H1 (cell line): ENCODE data around the gene DNAJC5G. TPM values are rescaled to one million over a fixed set of nuclear protein-coding genes. Genes with fewer than 3 reads are reported as not detected.

Experiments used
- CTCF ChIA-PET: fragments of 300-600 bp; sonication (Branson Sonifier 250); formaldehyde crosslinking; loops from one replicate; lab custom pipeline; 2021; ENCODE audit not compliant: partially characterized antibody; lab: Charles Lee
- POLR2A ChIA-PET: fragments of 300-600 bp; sonication (Branson Sonifier 250); formaldehyde crosslinking; loops from one replicate; lab custom pipeline; 2021; ENCODE audit warnings: inconsistent platforms; ENCODE audit not compliant: partially characterized antibody; lab: Charles Lee
- DNase-seq, 2 experiments: peaks; one replicate each; pipeline versions ENCODE4 v3.0.0 to v3.0.0-alpha.2; 2010 to 2022; ENCODE audit warnings: low spot score in 2 of 2, low read depth in 1 of 2, mixed read lengths in 1 of 2
- FAIRE-seq: peaks from 2 replicates; lab custom pipeline; 2011; peaks lifted over from hg19 to GRCh38; lab: Jason Lieb, UNC
- H2AFZ ChIP-seq: 2 replicates; pipeline ENCODE4 v1.8.1; 2012; ENCODE audit warnings: low read length, inconsistent platforms
- H2AK5ac ChIP-seq: 2 replicates; pipeline ENCODE4 v1.6.1; 2013; ENCODE audit warnings: low read depth, low read length
- H2BK120ac ChIP-seq: replicated peaks from 2 replicates; pipeline ENCODE3; 2013; ENCODE audit warnings: low read depth, low read length, inconsistent platforms
- H2BK12ac ChIP-seq: 2 replicates; pipeline ENCODE4 v1.6.1; 2013; ENCODE audit warnings: low read depth, low read length
- H2BK15ac ChIP-seq: 2 replicates; pipeline ENCODE4 v1.6.1; 2013; ENCODE audit warnings: low read length
- H2BK20ac ChIP-seq: 2 replicates; pipeline ENCODE4 v1.6.1; 2013; ENCODE audit warnings: low read length
- H2BK5ac ChIP-seq: 2 replicates; pipeline ENCODE4 v1.6.1; 2013; ENCODE audit warnings: low read depth, low read length
- H3K14ac ChIP-seq: 2 replicates; pipeline ENCODE4 v1.6.1; 2013; ENCODE audit warnings: inconsistent platforms; ENCODE audit not compliant: insufficient read length
- H3K18ac ChIP-seq: 2 replicates; pipeline ENCODE4 v1.6.1; 2013; ENCODE audit warnings: low read length; ENCODE audit errors: extremely low read depth
- H3K23ac ChIP-seq: 2 replicates; pipeline ENCODE4 v1.6.1; 2013; ENCODE audit warnings: inconsistent platforms; ENCODE audit not compliant: insufficient read length
- H3K23me2 ChIP-seq: 2 replicates; pipeline ENCODE4 v1.6.1; 2013; ENCODE audit warnings: low read depth, low read length
- H3K27ac ChIP-seq: 2 replicates; pipeline ENCODE4 v1.6.1; 2011; ENCODE audit warnings: low read depth, low read length, inconsistent platforms
- H3K27me3 ChIP-seq, 4 experiments: replicated peaks in 1 of 4; 1 replicate in 1 of 4; 2 replicates in 3 of 4; pipeline versions ENCODE4 v1.6.1 to v1.8.1; 2011 to 2013; ENCODE audit warnings: low read length in 3 of 4, mild to moderate bottlenecking in 3 of 4, inconsistent platforms in 2 of 4, mixed read lengths in 2 of 4, moderate library complexity in 1 of 4; ENCODE audit not compliant: control insufficient read depth in 3 of 4, insufficient read depth in 3 of 4; ENCODE audit errors: extremely low read depth in 1 of 4
- H3K36me3 ChIP-seq, 4 experiments: 2 replicates each; pipeline versions ENCODE4 v1.6.1 to v1.8.1; 2011 to 2013; ENCODE audit warnings: mild to moderate bottlenecking in 4 of 4, low read length in 3 of 4, moderate library complexity in 2 of 4, control low read depth in 1 of 4, inconsistent platforms in 1 of 4; ENCODE audit not compliant: insufficient read depth in 4 of 4, control insufficient read depth in 2 of 4
- H3K4ac ChIP-seq: replicated peaks from 2 replicates; pipeline ENCODE3; 2013; ENCODE audit warnings: low read length, low read depth, mixed read lengths, inconsistent platforms; ENCODE audit not compliant: insufficient read length
- H3K4me1 ChIP-seq, 4 experiments: replicated peaks in 1 of 4; 1 replicate in 1 of 4; 2 replicates in 3 of 4; pipeline versions ENCODE4 v1.6.1 to v1.8.1; 2011 to 2013; ENCODE audit warnings: low read length in 3 of 4, inconsistent platforms in 2 of 4, mixed read lengths in 1 of 4; ENCODE audit not compliant: insufficient read depth in 4 of 4, control insufficient read depth in 3 of 4
- H3K4me2 ChIP-seq, 2 experiments: 2 replicates each; pipeline versions ENCODE4 v1.6.1 to v1.8.1; 2011 to 2013; ENCODE audit warnings: low read depth in 2 of 2, low read length in 2 of 2, control low read depth in 1 of 2, inconsistent platforms in 1 of 2, mild to moderate bottlenecking in 1 of 2; ENCODE audit not compliant: insufficient read depth in 1 of 2
- H3K4me3 ChIP-seq, 4 experiments: fragments of 200-600, 300-600 bp in 1 of 4; sonication (generic), shearing (Covaris generic), sonication (Bioruptor Twin) in 1 of 4; 2 replicates each; pipeline versions ENCODE4 v1.5.1 to v1.8.1; 2011 to 2016; ENCODE audit warnings: low read length in 4 of 4, low read depth in 3 of 4, control low read depth in 2 of 4, inconsistent platforms in 2 of 4, mild to moderate bottlenecking in 2 of 4, mixed read lengths in 1 of 4, moderate library complexity in 1 of 4; ENCODE audit not compliant: insufficient read depth in 2 of 4; ENCODE audit errors: extremely low read depth in 1 of 4
- H3K56ac ChIP-seq: replicated peaks from 2 replicates; pipeline ENCODE3; 2013; ENCODE audit warnings: low read depth, mild to moderate bottlenecking, mixed read lengths, low read length, inconsistent platforms; ENCODE audit not compliant: insufficient read length
- H3K79me1 ChIP-seq: 2 replicates; pipeline ENCODE4 v1.6.1; 2013; ENCODE audit warnings: low read depth, low read length, control low read depth
- H3K79me2 ChIP-seq, 2 experiments: 2 replicates each; pipeline versions ENCODE4 v1.6.1 to v1.8.1; 2012 to 2013; ENCODE audit warnings: low read length in 2 of 2, mild to moderate bottlenecking in 2 of 2, inconsistent platforms in 1 of 2; ENCODE audit not compliant: insufficient read depth in 2 of 2, control insufficient read depth in 1 of 2
- H3K9ac ChIP-seq, 4 experiments: replicated peaks in 1 of 4; 1 replicate in 1 of 4; 2 replicates in 3 of 4; pipeline versions ENCODE4 v1.6.1 to v1.8.1; 2011 to 2013; ENCODE audit warnings: low read depth in 3 of 4, low read length in 3 of 4, control low read depth in 2 of 4, mild to moderate bottlenecking in 2 of 4, moderate library complexity in 2 of 4, inconsistent platforms in 1 of 4; ENCODE audit errors: extremely low read depth in 1 of 4
- H3K9me3 ChIP-seq, 2 experiments: 2 replicates each; pipeline versions ENCODE4 v1.6.1 to v1.8.1; 2012 to 2013; ENCODE audit warnings: mild to moderate bottlenecking in 2 of 2, moderate library complexity in 2 of 2, control low read depth in 1 of 2, inconsistent platforms in 1 of 2, low read depth in 1 of 2, low read length in 1 of 2, mixed read lengths in 1 of 2; ENCODE audit not compliant: insufficient read depth in 2 of 2
- H4K20me1 ChIP-seq, 2 experiments: replicated peaks in 1 of 2; 2 replicates each; pipeline versions ENCODE3 to v1.8.1; 2011 to 2013; ENCODE audit warnings: inconsistent platforms in 2 of 2, low read length in 2 of 2, mild to moderate bottlenecking in 1 of 2; ENCODE audit not compliant: insufficient read depth in 2 of 2, control insufficient read depth in 1 of 2
- H4K5ac ChIP-seq: 2 replicates; pipeline ENCODE4 v1.6.1; 2013; ENCODE audit warnings: low read length, low read depth, mixed read lengths, inconsistent platforms; ENCODE audit not compliant: insufficient read length
- H4K8ac ChIP-seq: 2 replicates; pipeline ENCODE4 v1.8.0; 2013; ENCODE audit warnings: mild to moderate bottlenecking, moderate library complexity, low read length, inconsistent platforms; ENCODE audit not compliant: insufficient read depth; ENCODE audit errors: extremely low read depth
- H4K91ac ChIP-seq: replicated peaks from 2 replicates; pipeline ENCODE3; 2013; ENCODE audit warnings: low read length, mixed read lengths, inconsistent platforms; ENCODE audit not compliant: insufficient read length
- ASH2L ChIP-seq: fragments of 200-600, 300-600 bp; sonication (generic); IDR thresholded peaks from one replicate; pipeline ENCODE4 v1.7.1; 2017; ENCODE audit warnings: low read length
- CHD1 ChIP-seq: IDR thresholded peaks from 2 replicates; pipeline ENCODE4 v1.6.1; 2012; ENCODE audit warnings: low read depth, low read length, improper control_type of control experiment
- CTBP2 ChIP-seq: IDR thresholded peaks from 2 replicates; pipeline ENCODE4 v1.7.0; 2011; ENCODE audit warnings: borderline replicate concordance, mild to moderate bottlenecking, moderate library complexity, mixed read lengths, low read length; ENCODE audit not compliant: insufficient read depth, insufficient read length
- POLR2A ChIP-seq, 2 experiments: IDR thresholded peaks; 1 replicate in 1 of 2; 2 replicates in 1 of 2; pipeline ENCODE4 v1.6.1; 2011; ENCODE audit warnings: low read depth in 2 of 2, low read length in 2 of 2, mild to moderate bottlenecking in 2 of 2; ENCODE audit errors: control extremely low read depth in 1 of 2
- RNF2 ChIP-seq: fragments of 200-900, 300-1000 bp; sonication (generic); IDR thresholded peaks from 2 replicates; pipeline ENCODE4 v1.7.1; 2016; ENCODE audit warnings: borderline replicate concordance, low read depth, mild to moderate bottlenecking, antibody characterized with exemption, low read length; ENCODE audit not compliant: poor library complexity, severe bottlenecking; ENCODE audit errors: missing control alignments
- SUZ12 ChIP-seq: fragments of 200-600 bp; sonication (generic); IDR thresholded peaks from 2 replicates; pipeline ENCODE4 v1.6.1; 2012; ENCODE audit warnings: mild to moderate bottlenecking, inconsistent platforms, low read length, moderate library complexity, mixed read lengths
- TAF7 ChIP-seq: optimal IDR thresholded peaks from 2 replicates; pipeline ENCODE3; 2011; ENCODE audit warnings: low read depth, mild to moderate bottlenecking, inconsistent platforms, low read length, moderate library complexity, borderline replicate concordance
- TEAD4 ChIP-seq: IDR thresholded peaks from 2 replicates; pipeline ENCODE4 v1.6.1; 2012; ENCODE audit warnings: low read depth, low read length, inconsistent platforms, mixed read lengths
- ZNF274 ChIP-seq: IDR thresholded peaks from 2 replicates; pipeline ENCODE4 v1.7.0; 2012; ENCODE audit warnings: low read length, borderline replicate concordance; ENCODE audit errors: extremely low read depth
- WGBS, 2 experiments: shearing (Covaris generic) in 1 of 2; methylation state at CpG; one replicate each; pipeline versions ENCODE4 v1.1.6 to v1.1.7; 2013 to 2015; ENCODE audit warnings: low lambda C conversion rate in 2 of 2, mixed read lengths in 2 of 2, inconsistent platforms in 1 of 2, low coverage in 1 of 2, missing lambda C conversion rate in 1 of 2; ENCODE audit not compliant: insufficient replicate concordance in 2 of 2, insufficient coverage in 1 of 2, insufficient read length in 1 of 2; ENCODE audit errors: extremely low coverage in 1 of 2, missing lambda C conversion rate in 1 of 2; 5-methylcytosine and 5-hydroxymethylcytosine counted together
- polyA plus RNA-seq, 7 experiments: library from polyadenylated mRNA; depleted of rRNA in 3 of 7; stranded (reverse) in 5 of 7; unstranded in 2 of 7; fragments of >200 nt in 5 of 7; fragments of 200-250 nt in 2 of 7; gene quantifications; 1 replicate in 5 of 7; 2 replicates in 1 of 7; 4 replicates in 1 of 7; pipeline versions ENCODE4 v1.2.1 to v1.2.3, GENCODE V29; 2011 to 2013; ENCODE audit warnings: missing spikeins in 2 of 7, mixed read lengths in 2 of 7
- total RNA-seq: library from RNA; stranded (reverse); fragmentation: NEBNext Ultra II Directional; extraction: Animal tissue kit (Norgen Biotek cat#: 25700); gene quantifications from 2 replicates; pipeline ENCODE4 v1.2.1, GENCODE V29; 2021
- TF ChIP-seq, protein P1 (sequence below): IDR thresholded peaks from 2 replicates; pipeline ENCODE4 v1.6.1; 2012; ENCODE audit warnings: inconsistent platforms
- TF ChIP-seq, protein P2 (sequence below): IDR thresholded peaks from 2 replicates; pipeline ENCODE4 v1.6.1; 2012; ENCODE audit warnings: inconsistent platforms

DNAJC5G gene
- total and polyA plus RNA-seq, 2 of the 8 experiments (the other 6 are each of a cell fraction or from before 2014, with no cell fraction given), result 0.83 to 1.4 TPM

DNA sequence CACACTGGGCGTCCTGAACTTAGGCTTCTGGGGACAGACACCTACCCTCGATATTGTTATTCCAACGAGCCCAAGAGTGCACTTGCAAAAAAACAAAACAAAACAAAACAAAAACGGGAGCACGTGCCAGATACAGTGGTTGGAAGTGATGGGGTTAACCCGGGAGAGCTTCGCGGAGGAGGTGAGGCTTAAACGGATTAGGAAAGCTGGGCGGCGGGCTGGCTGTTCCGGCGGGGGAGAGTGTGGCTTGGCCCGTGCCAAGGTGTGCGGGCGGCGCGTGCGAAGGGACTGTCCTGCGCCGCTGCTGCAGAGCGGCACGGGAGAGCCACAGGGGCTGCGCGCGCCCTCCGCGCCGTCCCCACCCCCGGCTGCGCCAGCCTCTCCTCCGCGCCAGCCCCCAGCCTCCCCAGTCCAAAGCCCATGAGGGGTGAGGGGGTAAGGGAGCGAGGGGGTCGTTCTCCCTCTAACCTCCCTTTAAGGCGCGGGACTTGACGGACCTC lies 10.9 kb upstream of the DNAJC5G start:
- ChIA-PET CTCF (interaction anchor here (0.6 to 14.1 kb wide), 21 partner anchors 9 to 238 kb away, joined by 3 to 288 read pairs (median 5); partner anchors contain the start of genes ABHD1, DNAJC5G, EIF2B4 and PREB), POLR2A (interaction anchor here (0.9 to 8.2 kb wide), 9 partner anchors 9 to 105 kb away, joined by 3 to 71 read pairs (median 5); partner anchors contain the start of genes ATRAID, DNAJC5G, SLC5A6 and TRIM54)
- no peak overlapping the region for H3K4ac ChIP-seq
- H3K23ac ChIP-seq, result no peak overlapping the region
- H4K91ac ChIP-seq, result peak overlapping the region; percentile 22
- no peak overlapping the region for H3K56ac ChIP-seq
- H2BK5ac ChIP-seq, result no peak overlapping the region
- no peak overlapping the region for H2BK120ac ChIP-seq
- H2BK15ac ChIP-seq, result peak overlapping the region; percentile 75; the same call in 1 of the 2 replicates
- H3K9me3 ChIP-seq, result no peaks in the 10 kb centered on the region
- H3K4me3 ChIP-seq, result peak overlapping the region; percentile 60 to 85 (median 63)
- no peaks in the 10 kb centered on the region for H3K36me3 ChIP-seq
- 2% methylated on average over 36 of the region's 38 CpGs; no CpG with 5 or more reads in 1 of the 2 experiments for WGBS, 2 experiments
- H3K27ac ChIP-seq, result no peak overlapping the region
- peaks cover 39 to 73% (median 61%) of the 10 kb centered on the region in 4 experiments for H3K27me3 ChIP-seq
- H2BK12ac ChIP-seq, result peak overlapping the region; percentile 77; the same call in 1 of the 2 replicates
- peaks cover 0 to 8% of the 10 kb centered on the region in 2 experiments for H4K20me1 ChIP-seq
- no peak overlapping the region for H2AK5ac ChIP-seq
- H3K4me1 ChIP-seq, result peaks cover 3 to 19% (median 14%) of the 10 kb centered on the region in 4 experiments
- peak in 1 of 2 experiments; percentile 76 for DNase-seq
- H3K4me2 ChIP-seq, result peak overlapping the region; percentile 88 to 99
- H4K5ac ChIP-seq, result no peak overlapping the region
- no peak for FAIRE-seq
- peak overlapping the region; percentile 91; the same call in 1 of the 2 replicates for H4K8ac ChIP-seq
- H3K18ac ChIP-seq, result 0 out of 2 replicates have a peak overlapping the region, but pooled peaks have one; percentile 75
- no peak overlapping the region for H2BK20ac ChIP-seq
- peak overlapping the region in 3 of 4 experiments; percentile 22 to 44 (median 42); a peak in 4 of 7 replicates for H3K9ac ChIP-seq
- no peaks in the 10 kb centered on the region for H3K79me1 ChIP-seq
- peaks cover 19% of the 10 kb centered on the region; the same call in 1 of the 2 replicates for H3K23me2 ChIP-seq
- H3K79me2 ChIP-seq, result peaks cover 0 to 2% of the 10 kb centered on the region in 2 experiments; a peak in 1 of 4 replicates
- peak overlapping the region; percentile 31; the same call in 1 of the 2 replicates for H2AFZ ChIP-seq
- no peak overlapping the region for H3K14ac ChIP-seq
- TF ChIP-seq TEAD4 (no peak), CHD1 (no peak), CTBP2 (no peak), POLR2A (IDR thresholded peaks at IDR 0.05; ENCODE audit: control extremely low read depth in 1 of 2, low read depth in 2 of 2, low read length in 2 of 2) (no peak), RNF2 (peak; percentile 77), ASH2L (no peak), ZNF274 (no peak), SUZ12 (peak; percentile 32; the same call in 1 of the 2 replicates), TAF7 (no peak)
- TF ChIP-seq, protein P1, sequence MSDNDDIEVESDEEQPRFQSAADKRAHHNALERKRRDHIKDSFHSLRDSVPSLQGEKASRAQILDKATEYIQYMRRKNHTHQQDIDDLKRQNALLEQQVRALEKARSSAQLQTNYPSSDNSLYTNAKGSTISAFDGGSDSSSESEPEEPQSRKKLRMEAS, result peak; percentile 85
- TF ChIP-seq, protein P2, sequence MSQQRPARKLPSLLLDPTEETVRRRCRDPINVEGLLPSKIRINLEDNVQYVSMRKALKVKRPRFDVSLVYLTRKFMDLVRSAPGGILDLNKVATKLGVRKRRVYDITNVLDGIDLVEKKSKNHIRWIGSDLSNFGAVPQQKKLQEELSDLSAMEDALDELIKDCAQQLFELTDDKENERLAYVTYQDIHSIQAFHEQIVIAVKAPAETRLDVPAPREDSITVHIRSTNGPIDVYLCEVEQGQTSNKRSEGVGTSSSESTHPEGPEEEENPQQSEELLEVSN, result peak; percentile 84
